GM06990 (cell line): ENCODE data around the gene TNF.
"Not testable (repeated sequence)": the region's sequence is repeated elsewhere in the genome, so short reads cannot be mapped to it uniquely, and the experiment has no call there.

Experiments
- DNase-seq: peaks from one replicate; pipeline ENCODE4 v3.0.0-alpha.2; 2011; ENCODE audit not compliant: insufficient read length; ENCODE audit errors: extremely low read depth
- H3K27me3 ChIP-seq: replicated peaks from 2 replicates; pipeline ENCODE4 v1.6.0; 2011; ENCODE audit warnings: low read length; ENCODE audit not compliant: control insufficient read depth, insufficient read depth
- H3K36me3 ChIP-seq: 2 replicates; pipeline ENCODE4 v1.5.1; 2011; ENCODE audit warnings: low read length; ENCODE audit not compliant: control insufficient read depth, insufficient read depth
- H3K4me3 ChIP-seq: replicated peaks from 2 replicates; pipeline ENCODE4 v1.5.1; 2011; ENCODE audit warnings: low read depth, mild to moderate bottlenecking, control low read depth, low read length
- CTCF ChIP-seq: IDR thresholded peaks from 2 replicates; pipeline ENCODE4 v1.5.1; 2011; ENCODE audit warnings: low read length, control low read depth, mild to moderate bottlenecking, inconsistent platforms; ENCODE audit not compliant: insufficient read depth, poor library complexity, severe bottlenecking

The TNF gene

GRCh38 chr6:31546339-31546957, 28.9 kb upstream of the TNF start, which contains the start of gene ATP6V1G2:
TSS of gene ATP6V1G2 (minus strand) at chr6:31546608. CDS start at chr6:31546559, 49 bp downstream.
- no peaks in the 10 kb centered on the region for H3K36me3 ChIP-seq
- H3K4me3 ChIP-seq: peak within 1 kb of the TSS; percentile 53
- no peaks in the 10 kb centered on the region for H3K27me3 ChIP-seq
- peak; percentile 97 for TF ChIP-seq CTCF
- peak; percentile 85 for DNase-seq

- Histone ChIP-seq H3K4me3 (peak within 1 kb of the TSS; percentile 53), H3K36me3 (no peaks in the 10 kb centered on the region), H3K27me3 (no peaks in the 10 kb centered on the region)
- no peak for TF ChIP-seq CTCF
- DNase-seq: peak; percentile 92
Measured at GRCh38 chr6:31546958-31547726, 28.2 kb upstream of the TNF start, which contains the start of gene NFKBIL1. TSS of gene NFKBIL1 (plus strand) at chr6:31547608. CDS start at chr6:31547695, 87 bp downstream.

- no peaks in the 10 kb centered on the region for H3K27me3 ChIP-seq
- peak overlapping the region; percentile 53 for H3K4me3 ChIP-seq
- TF ChIP-seq CTCF: no peak
- no peaks in the 10 kb centered on the region for H3K36me3 ChIP-seq
- no peak for DNase-seq
Measured at GRCh38 chr6:31547727-31548543, 27.4 kb upstream of the TNF start.

- no peak overlapping the region; the same call in 1 of the 2 replicates for H3K4me3 ChIP-seq
- TF ChIP-seq CTCF: no peak
- H3K27me3 ChIP-seq: no peaks in the 10 kb centered on the region
- no peaks in the 10 kb centered on the region for H3K36me3 ChIP-seq
- no peak for DNase-seq
Measured at GRCh38 chr6:31548544-31548873, 26.9 kb upstream of the TNF start.

GRCh38 chr6:31551371-31551770, 24.0 kb upstream of the TNF start:
- not testable (repeated sequence) for H3K4me3 ChIP-seq, H3K36me3 ChIP-seq, H3K27me3 ChIP-seq, DNase-seq
- peak; percentile 68 for TF ChIP-seq CTCF
